ENCODE results near the gene BRSK1.

GRCh38 chr19:55308281-55308680, 24.5 kb downstream of the BRSK1 start:
- no peak for TF ChIP-seq REST (IDR thresholded peaks at IDR 0.05; ENCODE audit: insufficient read depth in 1 of 2, low read depth in 2 of 2, low read length in 2 of 2)
- TF ChIP-seq POLR2AphosphoS5 (IDR thresholded peaks at IDR 0.05; ENCODE audit: low read depth, low read length), result no peak
- TF ChIP-seq TAF1 (IDR thresholded peaks at IDR 0.05; ENCODE audit: borderline replicate concordance, insufficient read depth, low read length), result no peak
- TF ChIP-seq SIN3A (IDR thresholded peaks at IDR 0.05; ENCODE audit: borderline replicate concordance, insufficient read depth, low read length), result no peak
